ENCODE results near the gene MEX3D. TPM values are rescaled to one million over a fixed set of nuclear protein-coding genes. Genes with fewer than 3 reads are reported as not detected.
A peak's percentile ranks its signal among the peaks of the same experiment; 100 is the strongest.

The MEX3D gene
- total RNA-seq, 4 donors from 2014 or later: 20.8 to 100 (median 27.8) TPM

GRCh38 chr19:1526066-1526778, 41.9 kb downstream of the MEX3D start:
- no peak for DNase-seq
- no peak overlapping the region for H3K27ac ChIP-seq
- H3K4me1 ChIP-seq: peaks cover 3 to 7% (median 6%) of the 10 kb centered on the region in 4 donors
- no peaks in the 10 kb centered on the region for H3K36me3 ChIP-seq
- TF ChIP-seq CTCF (IDR thresholded peaks at IDR 0.05) (no peak), POLR2AphosphoS5 (IDR thresholded peaks at IDR 0.05) (no peak), POLR2A (IDR thresholded peaks at IDR 0.05) (no peak), EP300 (IDR thresholded peaks at IDR 0.05; ENCODE audit: low read depth) (no peak)
- H3K4me3 ChIP-seq: no peak overlapping the region
- intact Hi-C loops (cut with DNase I; ENCODE audit: low total_unique reads) (no loop called here), in situ Hi-C loops (cut with MboI; ENCODE audit: low pct_ligation_motif_present in 1 of 4, low pct_unique_long_range_greater_than_20kb in 1 of 4, low sequenced_read_pairs in 3 of 4) (loop anchor here (25.0 kb wide), 3 partner anchors 161 to 286 kb away; partner anchors contain the start of gene ATP8B3 (in 1 of the 4))
- WGBS, 2 donors (ENCODE audit: low coverage in 1 of 2): 71% methylated on average over 28 of the region's 33 CpGs; no CpG with 5 or more reads in 1 of the 2 donors
- peaks cover 66% of the 10 kb centered on the region for H3K27me3 ChIP-seq
- H3K9me3 ChIP-seq: no peaks in the 10 kb centered on the region

- 53% methylated on average over 23 of the region's 31 CpGs; no CpG with 5 or more reads in 1 of the 2 donors for WGBS, 2 donors (ENCODE audit: low coverage in 1 of 2)
- in situ Hi-C loops (cut with MboI; ENCODE audit: low pct_ligation_motif_present in 1 of 4, low pct_unique_long_range_greater_than_20kb in 1 of 4, low sequenced_read_pairs in 3 of 4): loop anchor here (25.0 kb wide), 3 partner anchors 162 to 287 kb away; partner anchors contain the start of gene ATP8B3 (in 1 of the 4)
Observed at GRCh38 chr19:1525343-1525742, 42.8 kb downstream of the MEX3D start.

DNA sequence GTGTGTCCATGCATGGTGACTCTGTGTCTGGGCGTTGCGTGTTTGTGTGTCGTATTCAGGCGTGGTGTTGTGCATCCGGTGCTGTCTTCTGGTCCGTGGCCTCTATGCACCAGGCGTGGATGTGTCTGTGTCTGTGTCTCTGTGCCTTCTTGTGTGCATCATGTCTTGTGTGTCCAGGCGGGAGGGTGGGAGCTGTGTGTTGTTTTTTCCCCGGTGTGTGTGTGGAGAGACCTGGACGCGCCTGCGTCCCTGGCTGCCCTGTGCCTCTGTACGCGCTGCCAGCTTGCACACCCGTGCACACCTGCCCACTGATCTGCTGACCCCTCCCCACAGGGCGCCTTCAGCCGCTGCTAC, 43.2 kb downstream of the MEX3D start:
- Histone ChIP-seq H3K4me3 (no peak overlapping the region), H3K27me3 (peaks cover 72% of the 10 kb centered on the region), H3K36me3 (no peaks in the 10 kb centered on the region), H3K27ac (no peak overlapping the region), H3K9me3 (no peaks in the 10 kb centered on the region), H3K4me1 (peaks cover 3 to 7% (median 6%) of the 10 kb centered on the region in 4 donors)
- in situ Hi-C loops (cut with MboI; ENCODE audit: low pct_ligation_motif_present in 1 of 4, low pct_unique_long_range_greater_than_20kb in 1 of 4, low sequenced_read_pairs in 3 of 4): loop anchor here (25.0 kb wide), 3 partner anchors 162 to 287 kb away; partner anchors contain the start of gene ATP8B3 (in 1 of the 4)
- WGBS, 2 donors (ENCODE audit: low coverage in 1 of 2): 53% methylated on average over 17 of the region's 17 CpGs; no CpG with 5 or more reads in 1 of the 2 donors
- intact Hi-C loops (cut with DNase I; ENCODE audit: low total_unique reads): no loop called here
- DNase-seq: no peak
- TF ChIP-seq POLR2A (IDR thresholded peaks at IDR 0.05): no peak
- no peak for TF ChIP-seq CTCF (IDR thresholded peaks at IDR 0.05)
- TF ChIP-seq EP300 (IDR thresholded peaks at IDR 0.05; ENCODE audit: low read depth): no peak
- TF ChIP-seq POLR2AphosphoS5 (IDR thresholded peaks at IDR 0.05): no peak

More at GRCh38 chr19:1525343-1525742, 42.8 kb downstream of the MEX3D start:
- peaks cover 69% of the 10 kb centered on the region for H3K27me3 ChIP-seq
- TF ChIP-seq EP300 (IDR thresholded peaks at IDR 0.05; ENCODE audit: low read depth) (no peak), POLR2A (IDR thresholded peaks at IDR 0.05) (no peak), CTCF (IDR thresholded peaks at IDR 0.05) (no peak), POLR2AphosphoS5 (IDR thresholded peaks at IDR 0.05) (no peak)
- H3K9me3 ChIP-seq: no peaks in the 10 kb centered on the region
- no peak for DNase-seq
- H3K4me3 ChIP-seq: no peak overlapping the region
- peaks cover 3 to 7% (median 6%) of the 10 kb centered on the region in 4 donors for H3K4me1 ChIP-seq
- intact Hi-C loops (cut with DNase I; ENCODE audit: low total_unique reads): no loop called here
- H3K36me3 ChIP-seq: no peaks in the 10 kb centered on the region
- no peak overlapping the region for H3K27ac ChIP-seq

- no peak for TF ChIP-seq POLR2AphosphoS5 (IDR thresholded peaks at IDR 0.05)
- TF ChIP-seq POLR2A (IDR thresholded peaks at IDR 0.05): no peak
- TF ChIP-seq EP300 (IDR thresholded peaks at IDR 0.05; ENCODE audit: low read depth): no peak
- TF ChIP-seq CTCF (IDR thresholded peaks at IDR 0.05): no peak
- Histone ChIP-seq H3K27me3 (peaks cover 75% of the 10 kb centered on the region), H3K9me3 (no peaks in the 10 kb centered on the region), H3K27ac (no peak overlapping the region), H3K4me1 (peaks cover 3 to 7% (median 6%) of the 10 kb centered on the region in 4 donors), H3K36me3 (no peaks in the 10 kb centered on the region), H3K4me3 (peak overlapping the region in 1 of 4 donors; percentile 20)
- no peak for DNase-seq
- in situ Hi-C loops (cut with MboI; ENCODE audit: low pct_ligation_motif_present in 1 of 4, low pct_unique_long_range_greater_than_20kb in 1 of 4, low sequenced_read_pairs in 3 of 4): no loop called here
- WGBS, 2 donors (ENCODE audit: low coverage in 1 of 2): 37 to 40% methylated on average over 1 to 7 of the region's 49 CpGs
- intact Hi-C loops (cut with DNase I; ENCODE audit: low total_unique reads): no loop called here
Observed at GRCh38 chr19:1524287-1524971, 43.7 kb downstream of the MEX3D start.
